HG02852 (cell line): ENCODE results near the gene RORC.

ENCODE experiments used
- ATAC-seq: cut with Tn5 transposase; IDR thresholded peaks from one replicate; pipeline ENCODE4 v1.9.1; 2021; ENCODE audit warnings: mild to moderate bottlenecking, moderate library complexity; ENCODE audit not compliant: unreplicated experiment

Gene RORC

DNA sequence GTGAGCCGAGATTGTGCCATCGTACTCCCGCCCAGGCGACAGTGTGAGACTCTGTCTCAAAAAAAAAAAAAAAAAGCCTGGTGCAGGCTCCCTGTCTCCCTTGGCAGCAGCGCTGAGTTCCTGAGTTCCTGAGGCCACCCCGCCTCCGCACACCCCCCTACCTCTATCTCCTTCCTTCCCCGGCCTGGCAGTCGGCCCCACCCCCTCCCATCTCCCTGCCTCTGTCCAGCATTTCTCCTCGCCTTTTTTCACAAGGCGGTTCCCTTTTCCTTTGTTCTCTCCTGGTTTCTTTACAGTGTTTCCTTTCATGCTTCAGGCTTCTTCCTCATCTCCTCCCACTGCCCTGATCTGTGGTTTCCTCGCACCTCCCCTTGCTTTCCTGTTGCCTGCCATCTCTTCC lies 2.7 kb downstream of the RORC start:
- ATAC-seq = no peak

- no peak for ATAC-seq
These were observed 3.7 kb downstream of the RORC start for GRCh38 chr1:151827853-151828252.

DNA sequence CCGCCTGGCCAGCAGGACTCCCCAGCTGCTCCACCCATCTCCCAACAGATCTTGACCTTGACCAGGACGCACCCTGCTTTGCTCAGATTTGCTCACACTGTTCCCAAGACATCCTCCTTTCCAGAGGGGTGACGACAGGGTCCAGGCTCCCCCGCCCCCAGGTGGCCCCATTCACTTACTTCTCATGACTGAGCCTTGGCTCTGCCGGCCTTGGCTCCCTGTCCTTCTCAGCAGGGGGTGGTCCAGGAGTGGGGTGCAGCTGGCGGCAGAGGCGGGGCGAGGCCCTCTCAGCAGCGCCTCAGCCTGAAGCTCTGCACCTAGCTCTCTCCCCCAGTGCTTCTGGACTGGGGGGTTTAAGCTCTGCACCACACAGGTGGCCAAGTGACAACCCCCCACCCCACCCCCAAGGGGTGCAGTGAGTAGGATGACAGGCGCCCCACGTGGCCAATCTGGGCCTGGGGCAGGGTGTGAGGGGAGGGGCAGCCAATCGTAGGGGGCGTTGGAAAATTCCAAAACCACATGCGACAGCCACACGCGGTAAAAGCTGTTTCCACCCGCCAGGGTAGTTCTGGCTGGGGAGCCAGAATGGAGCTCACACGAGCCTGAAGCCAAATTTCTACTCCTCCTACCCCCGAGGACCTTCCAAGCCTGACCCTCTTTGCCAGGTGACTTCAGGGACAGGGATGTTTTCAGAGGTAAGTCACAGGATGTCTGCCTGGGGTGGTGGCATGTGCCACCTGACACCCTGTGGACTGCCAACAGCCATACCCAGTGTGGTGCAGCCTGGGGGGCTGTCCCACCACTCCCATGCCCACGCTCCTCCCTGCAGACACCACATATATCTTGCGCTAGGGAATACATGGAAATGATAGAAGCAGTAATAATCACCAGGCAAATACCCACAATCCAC lies 5.6 kb downstream of the RORC start:
- ATAC-seq = no peak

DNA sequence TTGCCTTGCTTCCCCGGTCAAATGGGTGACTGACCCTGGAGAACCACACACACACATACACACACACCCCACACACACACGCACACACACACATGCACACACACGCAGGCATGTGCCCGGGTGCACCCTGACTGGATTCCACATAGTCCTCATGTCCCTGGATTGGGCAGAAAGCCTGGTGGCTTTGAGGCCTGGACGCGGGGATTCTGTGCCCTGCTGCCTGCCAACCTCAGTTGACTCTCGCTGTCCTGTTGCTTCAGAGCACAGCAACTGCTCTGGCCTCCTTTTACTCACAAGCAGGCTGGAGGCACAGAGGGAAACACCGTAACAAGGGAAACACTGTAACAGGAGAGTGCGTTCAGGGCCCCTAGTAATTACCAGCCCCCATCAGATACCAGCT lies 6.4 kb downstream of the RORC start:
- ATAC-seq = no peak

DNA sequence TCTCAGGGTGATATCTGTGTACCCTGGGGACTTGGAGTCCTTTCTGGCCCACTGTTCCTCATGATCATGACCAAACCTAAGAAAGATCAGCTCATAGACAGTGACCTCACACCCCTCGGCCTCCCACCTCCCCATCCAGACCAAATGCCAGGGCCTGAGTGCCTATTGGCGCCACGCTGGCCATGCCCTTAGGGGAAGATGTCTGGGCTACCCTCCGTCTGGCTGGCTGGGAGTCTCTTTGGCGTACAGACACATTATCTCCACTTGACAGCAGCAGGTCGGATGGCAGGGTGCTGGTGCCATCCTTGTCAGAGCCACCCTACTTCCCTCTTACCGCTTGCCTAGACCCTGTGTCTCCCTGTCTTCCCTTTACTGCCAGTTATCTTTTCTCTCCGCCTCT lies 8.4 kb downstream of the RORC start:
- no peak for ATAC-seq

- ATAC-seq = no peak
These were observed 9.2 kb downstream of the RORC start for GRCh38 chr1:151822404-151822803.

DNA sequence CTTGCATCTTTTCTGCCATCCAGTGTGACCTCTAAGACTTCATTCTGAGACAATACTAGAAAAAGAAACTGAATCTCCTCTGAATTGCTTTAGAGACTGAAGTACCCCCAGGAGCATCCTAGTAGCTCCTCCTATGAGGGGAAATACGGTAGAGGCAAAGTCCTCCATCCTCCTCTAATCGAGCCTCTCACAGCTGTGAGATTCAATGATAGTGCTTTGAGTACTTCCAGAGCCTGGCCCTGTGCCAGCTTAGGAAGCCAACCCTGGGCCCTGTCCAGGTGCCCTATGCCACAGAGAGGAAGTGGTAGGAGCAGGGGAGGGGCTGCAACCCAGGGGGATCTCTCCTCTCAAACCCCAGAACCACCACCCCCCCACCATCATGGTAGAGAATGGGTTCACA lies 10.7 kb downstream of the RORC start:
- no peak for ATAC-seq

GRCh38 chr1:151819976-151820623 lies 11.5 kb downstream of the RORC start:
- ATAC-seq = no peak

- ATAC-seq = no peak
These were observed 12.3 kb downstream of the RORC start for GRCh38 chr1:151819227-151819835.

- no peak for ATAC-seq
These were observed 14.3 kb downstream of the RORC start for GRCh38 chr1:151817353-151817730.

DNA sequence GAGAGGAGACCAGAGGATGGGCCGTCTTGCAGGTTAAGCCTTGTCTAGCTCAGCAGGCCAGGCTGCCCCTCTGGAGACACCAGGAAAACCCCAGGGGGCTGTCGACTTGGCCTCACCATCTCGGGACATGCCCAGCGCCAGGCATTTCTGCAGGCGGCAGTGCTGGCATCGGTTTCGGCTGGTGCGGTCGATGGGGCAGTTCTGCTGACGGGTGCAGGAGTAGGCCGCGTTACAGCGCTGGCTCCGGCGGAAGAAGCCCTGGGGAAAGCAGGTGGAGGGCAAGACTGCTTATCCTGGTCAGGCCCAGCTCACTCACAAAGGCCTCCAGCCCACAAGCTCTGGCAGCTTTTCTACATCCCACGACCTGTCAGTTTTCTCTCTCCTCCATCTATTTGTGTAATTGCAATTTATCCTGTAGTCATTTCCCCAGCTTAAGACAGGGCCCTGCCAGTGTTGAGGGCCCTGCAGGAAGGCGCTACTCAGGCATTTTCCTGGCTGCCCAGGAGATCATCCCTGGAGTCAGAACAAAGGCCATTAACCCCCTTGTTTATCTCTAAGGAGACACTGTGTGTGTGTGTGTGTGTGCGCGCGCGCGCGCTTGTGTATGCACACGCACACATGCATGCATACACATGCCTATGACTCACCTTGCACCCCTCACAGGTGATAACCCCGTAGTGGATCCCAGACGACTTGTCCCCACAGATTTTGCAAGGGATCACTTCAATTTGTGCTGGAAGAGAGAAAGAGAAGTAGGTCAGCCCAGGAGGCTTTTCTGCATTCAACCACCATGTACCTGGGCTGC lies 14.9 kb downstream of the RORC start:
- no peak for ATAC-seq

GRCh38 chr1:151815716-151816327 lies 15.8 kb downstream of the RORC start:
- ATAC-seq = no peak

GRCh38 chr1:151814971-151815545 lies 16.5 kb downstream of the RORC start:
- ATAC-seq = no peak

- no peak for ATAC-seq
These were observed 17.2 kb downstream of the RORC start for GRCh38 chr1:151814426-151814825.

GRCh38 chr1:151813271-151813977 lies 18.2 kb downstream of the RORC start:
- no peak for ATAC-seq

- ATAC-seq = no peak
These were observed 20.4 kb downstream of the RORC start for GRCh38 chr1:151811181-151811580.

DNA sequence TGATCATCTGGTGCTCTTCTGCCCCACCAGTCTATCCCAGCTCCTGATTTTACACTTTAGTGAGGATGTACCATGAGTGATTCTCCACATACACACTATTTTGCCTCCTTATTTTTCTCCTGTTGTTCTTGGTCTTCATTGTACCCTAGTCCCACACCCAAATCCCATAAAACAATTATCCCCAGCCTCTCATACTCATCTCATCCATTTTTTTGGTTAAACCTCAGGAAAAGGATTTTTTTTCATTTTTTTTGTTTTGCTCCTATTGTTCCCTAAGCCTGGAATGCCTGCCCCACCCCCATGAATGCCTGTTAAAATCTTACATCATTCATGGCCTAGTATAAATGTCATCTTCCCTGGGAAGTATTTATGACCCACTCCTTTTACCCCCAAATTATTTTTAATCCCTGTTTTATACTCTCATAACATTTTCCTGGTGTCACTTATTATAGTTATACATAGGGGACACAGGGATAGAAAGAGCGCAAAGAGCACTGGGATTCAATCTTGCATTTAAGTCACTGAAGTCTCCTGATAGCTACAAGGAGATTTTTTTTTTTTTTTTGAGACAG lies 21.5 kb downstream of the RORC start:
- no peak for ATAC-seq

DNA sequence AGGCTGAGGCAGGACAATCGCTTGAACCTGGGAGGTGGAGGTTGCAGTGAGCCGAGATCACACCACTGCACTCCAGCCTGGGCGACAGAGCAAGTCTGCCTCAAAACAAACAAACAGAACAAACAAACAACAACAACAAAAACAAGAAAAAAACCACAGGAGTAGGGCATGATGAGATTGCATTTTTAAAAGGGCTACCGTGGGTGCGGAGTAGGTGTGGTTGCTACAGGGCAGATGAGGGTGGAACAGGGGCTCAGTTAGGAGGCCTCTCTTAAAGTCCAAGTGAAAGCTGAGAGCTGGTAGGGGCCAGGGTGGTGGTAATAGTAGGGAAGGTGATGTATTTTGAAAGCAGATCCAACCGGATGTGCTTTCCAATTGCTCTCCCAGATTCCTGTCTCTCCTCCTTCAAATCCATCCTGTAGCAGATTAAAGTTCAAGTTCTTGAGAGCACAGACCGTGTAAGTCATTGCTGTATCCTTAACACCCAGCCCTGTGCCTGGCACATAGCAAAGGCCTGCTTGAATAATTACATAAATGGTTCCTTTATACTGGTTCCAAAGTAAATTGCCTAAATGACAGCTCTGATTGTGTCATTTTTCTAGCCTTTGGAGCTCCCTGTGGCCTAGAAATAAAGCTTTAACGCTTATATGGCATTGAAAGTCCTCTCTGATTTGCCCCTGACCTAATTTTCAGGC lies 22.2 kb downstream of the RORC start:
- no peak for ATAC-seq

DNA sequence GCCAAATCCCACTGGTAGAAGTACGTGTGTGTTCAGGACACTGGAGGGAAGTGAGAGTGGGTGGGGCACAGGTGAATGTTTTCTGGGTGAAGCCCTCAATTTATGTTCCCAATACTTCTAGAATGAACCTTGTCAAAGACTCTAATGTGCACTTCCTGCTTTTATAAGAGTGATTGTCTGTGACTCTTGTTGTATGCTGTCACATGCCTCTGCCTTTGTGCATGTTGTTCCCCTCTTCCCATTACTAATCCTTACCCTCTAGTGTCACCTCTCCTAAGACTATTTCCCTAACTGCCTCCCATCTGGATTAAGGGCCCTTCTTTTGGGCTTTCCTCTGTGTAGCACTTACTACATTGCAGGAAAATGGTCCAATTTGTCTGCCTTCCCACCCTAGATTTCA lies 23.8 kb downstream of the RORC start:
- no peak for ATAC-seq
